Measurements from ENCODE around the gene PPFIA3.

- TF ChIP-seq, protein P1, sequence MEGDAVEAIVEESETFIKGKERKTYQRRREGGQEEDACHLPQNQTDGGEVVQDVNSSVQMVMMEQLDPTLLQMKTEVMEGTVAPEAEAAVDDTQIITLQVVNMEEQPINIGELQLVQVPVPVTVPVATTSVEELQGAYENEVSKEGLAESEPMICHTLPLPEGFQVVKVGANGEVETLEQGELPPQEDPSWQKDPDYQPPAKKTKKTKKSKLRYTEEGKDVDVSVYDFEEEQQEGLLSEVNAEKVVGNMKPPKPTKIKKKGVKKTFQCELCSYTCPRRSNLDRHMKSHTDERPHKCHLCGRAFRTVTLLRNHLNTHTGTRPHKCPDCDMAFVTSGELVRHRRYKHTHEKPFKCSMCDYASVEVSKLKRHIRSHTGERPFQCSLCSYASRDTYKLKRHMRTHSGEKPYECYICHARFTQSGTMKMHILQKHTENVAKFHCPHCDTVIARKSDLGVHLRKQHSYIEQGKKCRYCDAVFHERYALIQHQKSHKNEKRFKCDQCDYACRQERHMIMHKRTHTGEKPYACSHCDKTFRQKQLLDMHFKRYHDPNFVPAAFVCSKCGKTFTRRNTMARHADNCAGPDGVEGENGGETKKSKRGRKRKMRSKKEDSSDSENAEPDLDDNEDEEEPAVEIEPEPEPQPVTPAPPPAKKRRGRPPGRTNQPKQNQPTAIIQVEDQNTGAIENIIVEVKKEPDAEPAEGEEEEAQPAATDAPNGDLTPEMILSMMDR (IDR thresholded peaks at IDR 0.05): no peak
- TF ChIP-seq EP300 (IDR thresholded peaks at IDR 0.05): no peak
- TF ChIP-seq POLR2A (IDR thresholded peaks at IDR 0.05): no peak
Measured at GRCh38 chr19:49188626-49189200, 69.4 kb downstream of the PPFIA3 start.

Data from tibial nerve (tissue), 4 donors.